Progenitor cell of endocrine pancreas (in vitro differentiated cells): ENCODE measurements around the gene POMGNT1. TPM values are rescaled to one million over a fixed set of nuclear protein-coding genes. Genes with fewer than 3 reads are reported as not detected.

Experiments used
- DNase-seq: peaks from one replicate; pipeline ENCODE4 v3.0.0; 2021; ENCODE audit warnings: low spot score; ENCODE audit not compliant: unreplicated experiment
- H3K27ac Mint-ChIP-seq: 2 replicates; pipeline ENCODE4 v1.8.0; 2021; ENCODE audit warnings: mild to moderate bottlenecking, moderate library complexity, mixed read lengths
- H3K27me3 Mint-ChIP-seq: 2 replicates; pipeline ENCODE4 v1.8.0; 2021; ENCODE audit warnings: mixed read lengths
- H3K36me3 Mint-ChIP-seq: 2 replicates; pipeline ENCODE4 v1.8.0; 2022; ENCODE audit warnings: mixed read lengths; ENCODE audit not compliant: insufficient read depth
- H3K4me1 Mint-ChIP-seq: 2 replicates; pipeline ENCODE4 v1.8.0; 2021; ENCODE audit warnings: low read depth, mixed read lengths
- H3K4me3 Mint-ChIP-seq: 2 replicates; pipeline ENCODE4 v1.8.0; 2021; ENCODE audit warnings: low read depth, mild to moderate bottlenecking, moderate library complexity, mixed read lengths
- H3K9me3 Mint-ChIP-seq: 2 replicates; pipeline ENCODE4 v1.8.0; 2021; ENCODE audit warnings: low read depth, mixed read lengths
- total RNA-seq: library from RNA; stranded (reverse); gene quantifications from 2 replicates; pipeline ENCODE4 v1.2.1, GENCODE V29; 2021
- TF ChIP-seq, protein P1 (sequence below): fragments of 200-600 bp; sonication (generic); IDR thresholded peaks from one replicate; pipeline ENCODE4 v1.5.0; 2021; ENCODE audit warnings: antibody characterized with exemption, mild to moderate bottlenecking; ENCODE audit not compliant: unreplicated experiment

The POMGNT1 gene
- total RNA-seq, 1 donor from 2014 or later: 102 TPM

DNA sequence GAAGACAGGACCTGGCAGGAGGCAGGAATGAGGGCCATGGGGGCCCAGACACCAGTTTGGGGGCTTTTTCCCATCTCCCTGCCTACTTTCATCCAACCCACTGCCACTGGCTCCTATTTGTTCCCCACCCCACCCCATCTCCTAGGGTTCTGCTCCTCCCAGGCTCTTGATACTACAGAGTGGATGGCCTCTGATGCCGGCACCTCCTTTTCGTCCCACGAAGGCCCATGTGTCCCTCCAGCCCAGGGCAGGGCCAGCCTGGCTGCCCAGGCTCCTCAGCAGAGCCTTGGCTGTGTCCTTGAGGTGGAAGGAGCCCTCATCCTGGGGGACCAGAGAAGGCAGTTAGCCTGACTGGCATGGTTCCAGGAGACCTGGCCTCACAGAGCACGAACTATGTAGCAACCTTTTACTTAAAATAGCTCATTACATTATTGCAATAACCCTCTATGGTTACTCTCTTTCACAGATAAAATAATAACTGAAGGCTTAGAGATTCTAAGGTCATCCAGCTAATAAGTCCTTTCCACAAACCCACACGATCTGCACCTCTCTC lies 3.5 kb downstream of the POMGNT1 start:
- Mint-ChIP-seq H3K27me3 (no peaks in the 10 kb centered on the region), H3K9me3 (no peaks in the 10 kb centered on the region), H3K4me3 (no peak overlapping the region), H3K27ac (no peak overlapping the region), H3K36me3 (peaks cover 4% of the 10 kb centered on the region), H3K4me1 (peaks cover 7% of the 10 kb centered on the region)
- DNase-seq: no peak
- TF ChIP-seq, protein P1, sequence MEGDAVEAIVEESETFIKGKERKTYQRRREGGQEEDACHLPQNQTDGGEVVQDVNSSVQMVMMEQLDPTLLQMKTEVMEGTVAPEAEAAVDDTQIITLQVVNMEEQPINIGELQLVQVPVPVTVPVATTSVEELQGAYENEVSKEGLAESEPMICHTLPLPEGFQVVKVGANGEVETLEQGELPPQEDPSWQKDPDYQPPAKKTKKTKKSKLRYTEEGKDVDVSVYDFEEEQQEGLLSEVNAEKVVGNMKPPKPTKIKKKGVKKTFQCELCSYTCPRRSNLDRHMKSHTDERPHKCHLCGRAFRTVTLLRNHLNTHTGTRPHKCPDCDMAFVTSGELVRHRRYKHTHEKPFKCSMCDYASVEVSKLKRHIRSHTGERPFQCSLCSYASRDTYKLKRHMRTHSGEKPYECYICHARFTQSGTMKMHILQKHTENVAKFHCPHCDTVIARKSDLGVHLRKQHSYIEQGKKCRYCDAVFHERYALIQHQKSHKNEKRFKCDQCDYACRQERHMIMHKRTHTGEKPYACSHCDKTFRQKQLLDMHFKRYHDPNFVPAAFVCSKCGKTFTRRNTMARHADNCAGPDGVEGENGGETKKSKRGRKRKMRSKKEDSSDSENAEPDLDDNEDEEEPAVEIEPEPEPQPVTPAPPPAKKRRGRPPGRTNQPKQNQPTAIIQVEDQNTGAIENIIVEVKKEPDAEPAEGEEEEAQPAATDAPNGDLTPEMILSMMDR: no peak

DNA sequence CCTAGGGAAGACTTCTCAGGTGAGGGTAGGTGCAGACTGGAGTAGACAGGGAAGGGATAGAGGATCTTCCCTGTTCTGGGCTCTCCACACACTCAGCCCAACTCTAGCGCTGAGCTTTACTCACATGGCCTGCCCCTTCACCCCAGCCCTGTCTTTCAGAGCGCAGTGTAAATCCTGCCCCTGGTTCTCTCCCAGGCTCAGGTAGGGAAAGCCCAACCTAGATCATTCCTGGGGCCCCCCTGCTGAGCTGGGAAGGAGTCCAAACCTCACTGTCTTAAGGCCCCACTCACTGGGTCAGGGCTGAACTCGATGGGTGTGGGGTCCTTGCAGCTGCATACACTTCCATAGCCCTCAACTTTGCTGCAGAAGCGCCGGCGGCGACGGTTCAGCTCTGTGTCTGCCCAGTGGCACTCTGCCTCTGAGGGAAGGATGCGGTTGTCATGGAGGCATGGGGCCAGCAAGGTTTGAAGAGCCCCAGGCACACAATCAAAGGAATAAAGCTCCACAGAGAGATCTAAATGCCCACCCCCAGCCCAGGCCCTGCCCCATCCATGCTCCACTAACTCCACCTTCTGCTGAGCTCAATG lies 4.2 kb downstream of the POMGNT1 start:
- Mint-ChIP-seq H3K4me1 (peaks cover 7% of the 10 kb centered on the region), H3K27me3 (no peaks in the 10 kb centered on the region), H3K4me3 (no peak overlapping the region), H3K9me3 (no peaks in the 10 kb centered on the region), H3K36me3 (peaks cover 8% of the 10 kb centered on the region), H3K27ac (no peak overlapping the region)
- TF ChIP-seq, protein P1: no peak
- DNase-seq: no peak

DNA sequence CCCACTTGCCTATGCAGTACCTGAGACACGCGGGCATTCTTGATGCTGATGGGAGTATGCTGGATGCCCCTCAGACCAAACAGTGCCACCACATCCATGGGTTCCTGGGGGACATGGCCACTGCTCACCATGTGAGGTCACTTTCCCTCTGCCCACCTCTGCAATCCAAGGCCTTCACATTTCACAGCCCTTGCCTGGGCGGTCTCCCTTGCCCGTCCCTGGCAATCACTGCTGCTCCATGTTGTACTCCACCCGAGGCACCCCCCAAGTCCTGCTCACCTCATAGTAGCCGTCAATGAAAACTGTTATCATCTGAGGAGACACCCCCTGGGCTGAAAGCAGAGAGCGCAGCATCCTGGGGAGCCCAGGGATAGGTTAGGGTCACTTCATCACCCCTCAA lies 4.9 kb downstream of the POMGNT1 start:
- Mint-ChIP-seq H3K27ac (no peak overlapping the region), H3K4me3 (no peak overlapping the region), H3K4me1 (peaks cover 5% of the 10 kb centered on the region), H3K9me3 (no peaks in the 10 kb centered on the region), H3K27me3 (no peaks in the 10 kb centered on the region), H3K36me3 (peaks cover 8% of the 10 kb centered on the region)
- TF ChIP-seq, protein P1: no peak
- no peak for DNase-seq

DNA sequence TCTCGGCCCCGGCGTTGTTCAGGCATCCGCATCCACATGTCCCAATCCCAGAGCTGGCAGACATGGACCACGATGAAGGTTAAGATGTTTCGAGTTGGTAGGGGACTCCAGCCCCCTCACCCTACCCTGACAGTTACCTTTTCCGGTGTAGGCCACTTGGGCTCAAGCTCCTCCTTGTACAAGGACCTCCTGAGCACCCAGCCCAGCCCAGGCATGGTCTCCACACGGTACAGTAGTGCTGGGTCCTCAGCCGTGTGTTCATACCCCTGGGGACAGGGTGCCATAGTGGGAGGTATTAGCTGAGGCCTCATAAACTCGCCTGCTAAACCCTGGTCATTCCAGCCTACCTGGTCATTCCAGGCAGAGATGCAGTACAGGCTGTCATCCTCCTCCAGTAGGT lies 6.1 kb downstream of the POMGNT1 start:
- DNase-seq: no peak
- Mint-ChIP-seq H3K27ac (no peak overlapping the region), H3K4me3 (no peak overlapping the region), H3K27me3 (no peaks in the 10 kb centered on the region), H3K36me3 (peaks cover 8% of the 10 kb centered on the region), H3K4me1 (peaks cover 2% of the 10 kb centered on the region), H3K9me3 (no peaks in the 10 kb centered on the region)
- TF ChIP-seq, protein P1: no peak

DNA sequence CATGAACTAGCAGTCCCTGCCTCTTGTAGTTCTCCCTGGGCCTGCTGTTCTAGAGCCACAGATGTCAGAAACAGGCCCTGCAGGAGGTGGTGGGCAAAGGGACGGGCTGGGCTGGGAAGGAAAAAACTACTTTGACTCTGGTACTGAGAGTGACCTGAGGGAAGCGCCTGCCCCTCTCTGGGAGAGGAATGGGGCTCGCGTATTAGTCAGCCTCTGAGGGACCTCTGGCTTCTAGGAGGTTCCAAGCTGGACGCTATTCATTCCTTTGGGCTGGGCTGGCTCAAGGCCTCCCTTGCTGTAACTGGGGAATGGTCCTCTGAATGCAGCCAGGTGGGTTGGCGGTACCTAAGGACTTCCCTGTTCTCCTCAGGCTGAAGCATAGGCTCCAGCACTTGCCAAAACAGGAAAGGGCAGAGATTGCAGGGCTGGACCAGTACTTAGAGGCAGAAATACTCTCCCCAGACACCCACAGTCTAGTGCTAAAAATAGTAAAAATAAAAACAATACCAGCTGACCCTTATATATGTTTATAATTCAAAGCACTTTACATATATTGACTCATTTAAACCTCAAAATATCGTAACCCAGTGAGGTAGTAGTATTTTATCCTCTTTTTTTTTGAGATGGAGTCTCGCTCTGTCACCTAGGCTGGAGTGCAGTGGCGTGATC lies 7.1 kb downstream of the POMGNT1 start:
- Mint-ChIP-seq H3K27ac (no peak overlapping the region), H3K9me3 (no peaks in the 10 kb centered on the region), H3K36me3 (peaks cover 6% of the 10 kb centered on the region), H3K27me3 (no peaks in the 10 kb centered on the region), H3K4me3 (no peak overlapping the region), H3K4me1 (peaks cover 1% of the 10 kb centered on the region)
- TF ChIP-seq, protein P1: no peak
- no peak for DNase-seq
